IPS-20b (cell line): ENCODE results near the gene DDX5.

Experiments
- H3K27ac ChIP-seq: one replicate; pipeline ENCODE4 v1.5.1; 2013; ENCODE audit warnings: low read length
- H3K27me3 ChIP-seq: 2 replicates; pipeline ENCODE4 v1.6.1; 2013; ENCODE audit warnings: mild to moderate bottlenecking, low read length, inconsistent platforms; ENCODE audit not compliant: insufficient read depth
- H3K36me3 ChIP-seq: 2 replicates; pipeline ENCODE4 v1.6.1; 2013; ENCODE audit warnings: low read depth, mild to moderate bottlenecking, inconsistent platforms, low read length, moderate library complexity; ENCODE audit not compliant: insufficient read depth
- H3K4me1 ChIP-seq: 2 replicates; pipeline ENCODE4 v1.6.1; 2013; ENCODE audit warnings: mild to moderate bottlenecking, control low read depth, inconsistent platforms, low read length, moderate library complexity; ENCODE audit not compliant: insufficient read depth
- H3K4me3 ChIP-seq: 2 replicates; pipeline ENCODE4 v1.5.1; 2013; ENCODE audit warnings: mild to moderate bottlenecking, low read length, inconsistent platforms
- H3K9ac ChIP-seq: 2 replicates; pipeline ENCODE4 v1.6.1; 2013; ENCODE audit warnings: low read depth, mild to moderate bottlenecking, inconsistent platforms, low read length, moderate library complexity
- H3K9me3 ChIP-seq: 2 replicates; pipeline ENCODE4 v1.6.1; 2013; ENCODE audit warnings: mild to moderate bottlenecking, low read depth, low read length, inconsistent platforms; ENCODE audit not compliant: insufficient read depth

The DDX5 gene

DNA sequence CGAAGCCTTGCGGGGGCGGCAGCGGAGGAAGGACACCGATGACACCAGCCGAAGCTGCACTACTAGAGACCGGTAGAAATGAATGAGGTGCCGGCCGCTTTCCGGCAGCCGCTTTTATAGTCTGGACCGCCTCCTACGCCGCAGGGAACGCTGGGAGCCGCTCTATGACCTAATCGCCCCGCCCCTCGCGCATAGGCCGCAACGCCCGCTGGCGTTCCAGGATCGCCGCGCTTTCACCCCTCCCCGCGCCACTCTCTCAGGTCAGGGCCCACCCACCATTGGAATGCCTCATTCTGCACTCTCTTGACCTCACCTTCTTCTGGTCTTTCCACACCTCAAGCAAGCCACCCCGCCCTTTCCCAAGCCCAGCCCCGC is at the start of gene DDX5:
DDX5 (minus strand) TSS at position 89 of the 375 bp plus-strand sequence. CDS start 170 bp downstream, outside the sequence.
- no peaks in the 10 kb centered on the region; the same call in 1 of the 2 replicates for H3K9me3 ChIP-seq
- no peaks in the 10 kb centered on the region for H3K27me3 ChIP-seq
- peaks cover 9% of the 10 kb centered on the region; the same call in 1 of the 2 replicates for H3K4me1 ChIP-seq
- H3K27ac ChIP-seq, result peak within 1 kb of the TSS; percentile 97
- peak within 1 kb of the TSS; percentile 100 for H3K4me3 ChIP-seq
- peak within 1 kb of the TSS; percentile 100 for H3K9ac ChIP-seq
- peaks cover 66% of the 10 kb centered on the region for H3K36me3 ChIP-seq

DNA sequence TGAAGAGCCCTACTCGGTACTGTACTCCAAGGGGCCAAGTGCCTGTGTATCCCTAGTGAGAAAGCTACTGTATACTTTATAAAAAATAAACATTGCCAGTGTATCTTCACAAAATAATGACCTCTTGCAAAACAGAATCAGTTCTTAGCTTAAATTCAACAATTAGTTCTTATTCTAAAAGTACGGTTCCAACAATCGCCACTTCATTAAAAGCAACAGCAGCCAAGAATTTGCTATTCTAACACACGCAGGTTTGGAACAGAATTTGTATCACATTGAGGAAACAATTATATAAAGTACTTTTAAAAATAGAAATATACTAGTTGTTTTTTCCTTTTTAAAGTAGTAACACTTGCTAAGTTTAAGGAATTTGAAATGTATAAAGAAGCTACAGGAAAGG is 49.2 kb upstream of the DDX5 start:
- H3K27ac ChIP-seq, result no peak overlapping the region
- H3K36me3 ChIP-seq, result peaks cover 18% of the 10 kb centered on the region; the same call in 1 of the 2 replicates
- peaks cover 5% of the 10 kb centered on the region; the same call in 1 of the 2 replicates for H3K4me1 ChIP-seq

DNA sequence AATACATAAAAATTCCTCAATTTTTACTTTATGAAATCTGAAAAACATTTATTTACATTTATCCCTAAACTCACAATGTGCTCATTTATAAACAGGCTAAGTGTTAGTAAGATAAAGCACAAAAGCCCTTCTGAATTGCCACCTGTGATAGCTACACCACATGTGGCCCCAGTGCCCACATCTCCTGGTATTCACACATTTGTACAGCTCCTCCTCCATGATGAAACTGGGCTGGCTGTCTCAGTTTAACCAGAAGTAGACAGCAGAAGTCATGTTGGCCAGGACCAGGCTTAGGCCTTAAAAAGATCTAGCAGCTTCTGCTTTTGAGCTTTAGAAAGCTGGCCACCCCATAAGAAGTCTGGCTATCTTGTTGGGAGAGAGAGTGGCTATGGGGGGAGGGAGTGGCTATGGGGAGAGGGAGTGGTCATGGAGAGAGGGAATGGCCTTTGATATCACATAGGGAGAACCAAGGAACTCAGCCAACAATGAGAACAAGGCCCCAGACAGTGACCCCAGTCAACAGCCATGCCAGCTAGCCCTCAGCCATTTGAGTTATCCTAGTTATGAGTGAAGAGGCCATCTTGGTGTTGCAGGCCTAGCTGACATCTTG is 48.0 kb upstream of the DDX5 start:
- H3K36me3 ChIP-seq, result peaks cover 20% of the 10 kb centered on the region; the same call in 1 of the 2 replicates
- peaks cover 5% of the 10 kb centered on the region; the same call in 1 of the 2 replicates for H3K4me1 ChIP-seq
- no peaks in the 10 kb centered on the region for H3K27me3 ChIP-seq
- H3K27ac ChIP-seq, result no peak overlapping the region
- H3K9me3 ChIP-seq, result no peaks in the 10 kb centered on the region
- H3K9ac ChIP-seq, result no peak overlapping the region
- H3K4me3 ChIP-seq, result no peak overlapping the region

More for the DNA sequence above, 49.2 kb upstream of the DDX5 start:
- Histone ChIP-seq H3K9me3 (no peaks in the 10 kb centered on the region), H3K9ac (no peak overlapping the region), H3K4me3 (no peak overlapping the region), H3K27me3 (no peaks in the 10 kb centered on the region)

DNA sequence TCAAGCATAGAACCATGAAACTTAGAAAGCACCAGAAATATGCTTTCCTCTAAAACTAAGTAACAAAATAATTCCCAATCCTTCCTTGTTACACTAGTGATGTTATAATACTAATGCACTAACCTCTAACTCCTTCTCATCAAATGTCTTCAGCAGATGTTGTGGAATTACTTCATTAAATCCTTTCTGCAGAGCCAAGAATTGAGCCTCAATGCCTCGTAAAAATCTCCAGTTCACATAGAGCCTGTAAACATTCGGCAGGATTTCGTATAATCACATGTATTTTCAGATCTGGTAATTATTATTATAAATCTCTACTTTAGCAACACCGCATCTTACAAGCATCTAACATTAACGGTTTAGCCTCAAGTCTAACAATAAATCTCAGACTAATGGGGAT is 45.4 kb upstream of the DDX5 start:
- no peak overlapping the region for H3K27ac ChIP-seq
- H3K27me3 ChIP-seq, result no peaks in the 10 kb centered on the region
- H3K36me3 ChIP-seq, result peaks cover 20% of the 10 kb centered on the region; the same call in 1 of the 2 replicates
- H3K4me1 ChIP-seq, result peaks cover 16% of the 10 kb centered on the region; the same call in 1 of the 2 replicates
- no peak overlapping the region for H3K9ac ChIP-seq
- no peaks in the 10 kb centered on the region for H3K9me3 ChIP-seq
- H3K4me3 ChIP-seq, result no peak overlapping the region

DNA sequence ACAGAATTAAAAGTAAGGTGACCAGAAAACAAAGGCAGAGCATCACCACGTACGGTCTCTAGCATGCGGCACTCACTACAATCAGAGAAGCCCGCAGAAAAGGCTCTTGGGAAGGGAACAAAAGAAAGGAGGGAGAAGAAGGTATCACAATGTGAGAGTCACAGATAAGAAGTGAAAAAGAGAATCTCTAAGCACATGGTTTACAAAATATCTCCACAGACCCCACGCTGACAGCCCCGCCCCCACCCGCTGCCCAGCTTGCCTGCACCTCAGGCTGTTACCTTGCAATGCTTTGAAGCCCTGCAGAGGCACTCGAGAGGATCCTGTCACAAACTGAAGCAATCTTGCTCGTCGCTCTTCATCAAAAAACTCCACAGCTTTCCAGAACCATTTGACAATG is 41.2 kb upstream of the DDX5 start:
- peaks cover 43% of the 10 kb centered on the region for H3K36me3 ChIP-seq

DNA sequence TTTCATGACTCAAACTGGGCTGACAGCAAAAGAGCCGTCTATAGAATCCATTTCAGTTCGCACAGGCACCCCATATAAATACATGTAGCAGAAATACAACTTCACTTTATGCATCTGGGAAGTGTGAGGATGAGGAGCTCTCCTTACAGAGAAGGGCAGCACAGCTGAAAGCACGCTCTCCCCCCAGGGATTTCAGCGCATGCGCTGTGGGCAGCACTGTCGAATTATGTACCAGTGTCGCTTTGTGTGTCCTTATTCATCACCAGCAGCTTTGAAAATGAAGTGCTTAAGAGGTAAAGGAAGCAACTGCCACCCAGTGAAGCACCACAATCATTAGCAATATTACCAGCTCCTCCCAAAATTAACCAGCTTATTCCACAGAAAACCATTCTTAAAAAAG is 40.6 kb upstream of the DDX5 start:
- H3K9ac ChIP-seq, result no peak overlapping the region
- peaks cover 12% of the 10 kb centered on the region; the same call in 1 of the 2 replicates for H3K4me1 ChIP-seq
- H3K36me3 ChIP-seq, result peaks cover 49% of the 10 kb centered on the region
- H3K9me3 ChIP-seq, result no peaks in the 10 kb centered on the region
- H3K27me3 ChIP-seq, result no peaks in the 10 kb centered on the region
- H3K4me3 ChIP-seq, result no peak overlapping the region
- H3K27ac ChIP-seq, result no peak overlapping the region

More for the DNA sequence above, 41.2 kb upstream of the DDX5 start:
- Histone ChIP-seq H3K9ac (no peak overlapping the region), H3K27me3 (no peaks in the 10 kb centered on the region), H3K4me3 (0 out of 2 replicates have a peak overlapping the region, but pooled peaks have one; percentile 5), H3K9me3 (no peaks in the 10 kb centered on the region), H3K4me1 (peaks cover 12% of the 10 kb centered on the region; the same call in 1 of the 2 replicates), H3K27ac (no peak overlapping the region)

DNA sequence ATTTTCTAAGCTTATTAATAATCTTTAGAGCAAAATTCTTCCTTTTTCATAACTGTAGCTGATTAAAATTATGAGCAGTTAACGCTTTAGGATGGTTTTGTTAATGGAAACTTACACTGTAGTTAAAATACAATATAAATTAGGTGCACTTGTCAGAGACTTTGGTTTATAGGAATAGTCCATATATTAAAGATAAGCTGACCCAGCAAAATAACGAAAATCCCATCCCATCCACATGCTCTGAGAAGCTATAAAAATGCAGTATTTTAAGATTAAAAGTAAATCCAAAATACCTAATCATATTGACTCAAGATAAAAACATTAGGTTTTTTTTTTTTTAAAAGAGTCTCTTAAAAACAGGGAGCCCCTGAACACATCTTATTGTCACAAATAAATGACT is 38.7 kb upstream of the DDX5 start:
- Histone ChIP-seq H3K9me3 (no peaks in the 10 kb centered on the region), H3K36me3 (peaks cover 54% of the 10 kb centered on the region), H3K9ac (no peak overlapping the region)

DNA sequence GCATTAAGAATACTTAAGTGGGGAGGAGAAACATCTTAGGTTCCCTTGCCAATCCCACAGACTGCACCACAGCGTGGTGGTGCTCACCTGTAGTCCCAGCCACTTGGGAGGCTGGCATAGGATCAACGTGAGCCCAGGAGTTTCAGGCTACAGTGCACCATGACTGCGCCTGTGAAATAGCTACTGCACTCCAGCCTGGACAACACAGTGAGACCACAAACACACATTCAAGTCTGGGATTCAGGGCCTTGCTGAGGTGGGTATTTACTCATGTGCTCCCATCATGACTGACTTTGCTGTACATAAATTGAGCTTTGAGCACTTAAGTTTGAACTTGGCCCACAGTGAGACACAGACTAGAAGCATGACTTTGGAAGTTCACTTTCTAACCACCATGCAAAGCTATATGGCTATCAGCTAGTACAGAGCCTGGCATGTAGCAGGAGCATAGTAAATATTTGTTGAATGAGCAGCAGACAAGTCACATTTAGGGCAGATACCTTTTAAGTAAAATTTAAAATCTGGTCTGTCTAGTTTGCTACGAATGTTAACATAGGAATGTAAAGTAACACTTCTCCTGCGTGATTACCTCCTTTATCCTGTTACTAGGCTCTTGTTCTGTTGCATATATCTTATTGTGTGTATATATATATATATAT is 34.2 kb upstream of the DDX5 start:
- H3K36me3 ChIP-seq, result peaks cover 80% of the 10 kb centered on the region
- no peak overlapping the region for H3K27ac ChIP-seq
- H3K27me3 ChIP-seq, result no peaks in the 10 kb centered on the region
- no peak overlapping the region for H3K9ac ChIP-seq
- no peak overlapping the region for H3K4me3 ChIP-seq
- no peaks in the 10 kb centered on the region for H3K4me1 ChIP-seq
- H3K9me3 ChIP-seq, result no peaks in the 10 kb centered on the region

More for the DNA sequence above, 38.7 kb upstream of the DDX5 start:
- Histone ChIP-seq H3K27me3 (no peaks in the 10 kb centered on the region), H3K4me1 (peaks cover 12% of the 10 kb centered on the region; the same call in 1 of the 2 replicates), H3K27ac (no peak overlapping the region), H3K4me3 (no peak overlapping the region)

DNA sequence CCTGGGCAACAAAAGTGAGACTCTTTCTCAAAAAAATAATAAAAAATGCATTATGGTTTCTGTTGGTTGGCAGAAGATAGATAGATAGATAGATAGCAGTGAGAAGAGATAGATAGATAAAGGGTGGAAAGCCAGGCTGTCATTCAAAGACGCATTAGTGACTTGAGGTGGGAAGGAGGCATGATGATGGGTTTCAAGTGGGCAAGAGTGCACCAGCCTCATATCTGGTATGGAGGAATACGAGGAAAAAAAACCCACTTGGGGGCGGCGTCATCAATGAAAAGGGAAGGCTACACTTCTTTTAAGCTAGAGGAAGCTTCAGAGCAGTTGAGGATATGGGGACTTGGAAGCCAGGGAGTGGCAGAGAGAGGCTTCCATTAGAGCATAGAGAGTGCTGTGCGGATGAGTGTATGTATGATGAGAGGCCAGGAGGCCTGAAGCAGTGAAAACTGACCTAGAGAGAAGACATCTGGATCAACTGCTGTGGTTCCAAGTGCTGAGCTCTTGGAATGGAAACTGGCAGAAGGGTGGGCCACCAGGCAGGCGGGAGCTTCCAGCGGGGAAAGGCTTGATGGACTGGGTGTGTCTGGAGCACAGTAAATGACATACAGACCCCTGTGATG is 32.5 kb upstream of the DDX5 start:
- Histone ChIP-seq H3K27ac (no peak overlapping the region), H3K4me1 (no peaks in the 10 kb centered on the region), H3K4me3 (no peak overlapping the region), H3K9ac (no peak overlapping the region), H3K9me3 (no peaks in the 10 kb centered on the region), H3K36me3 (peaks cover 80% of the 10 kb centered on the region), H3K27me3 (no peaks in the 10 kb centered on the region)

DNA sequence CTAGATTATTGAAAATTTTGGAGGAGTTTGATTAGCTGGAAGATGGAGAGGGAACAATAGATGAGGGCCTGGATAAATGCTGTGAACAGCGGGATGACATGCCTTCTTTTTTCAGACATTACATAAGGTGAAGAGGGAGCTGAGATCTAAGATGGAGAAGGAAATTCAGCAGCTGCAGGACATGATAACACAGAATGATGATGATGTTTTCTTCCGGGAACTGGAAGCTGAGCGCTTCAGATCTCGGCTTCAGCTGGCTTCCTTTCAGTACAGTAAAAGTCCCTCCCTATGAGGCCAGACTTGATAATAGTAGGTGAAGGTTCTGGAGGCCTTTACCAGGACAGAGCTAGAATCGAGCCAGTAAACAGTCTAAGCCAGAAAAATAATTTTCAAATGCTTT is 31.4 kb upstream of the DDX5 start:
- Histone ChIP-seq H3K9me3 (no peaks in the 10 kb centered on the region), H3K9ac (no peak overlapping the region), H3K36me3 (peaks cover 89% of the 10 kb centered on the region), H3K4me3 (no peak overlapping the region), H3K27ac (no peak overlapping the region), H3K27me3 (no peaks in the 10 kb centered on the region), H3K4me1 (no peaks in the 10 kb centered on the region)

DNA sequence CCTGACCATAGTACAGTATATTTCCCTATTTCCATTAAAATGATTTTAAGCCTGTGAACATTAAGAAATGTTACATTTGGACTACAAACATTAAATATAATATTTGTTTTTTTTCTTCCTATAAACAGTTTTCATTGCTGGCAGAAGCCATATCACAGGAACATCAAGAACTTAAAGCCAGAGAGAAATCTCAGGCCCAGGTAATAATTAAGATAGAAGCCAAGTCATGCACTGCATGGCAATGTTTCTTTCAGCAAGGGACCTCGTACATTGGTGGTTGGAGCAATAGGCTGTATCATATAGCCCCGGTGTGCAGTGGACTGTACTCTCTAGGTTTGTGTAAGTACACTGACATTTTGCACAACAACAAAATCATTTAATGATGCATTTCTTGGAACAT is 30.8 kb upstream of the DDX5 start:
- H3K4me3 ChIP-seq, result no peak overlapping the region
- no peaks in the 10 kb centered on the region for H3K4me1 ChIP-seq
- no peaks in the 10 kb centered on the region for H3K27me3 ChIP-seq
- H3K9ac ChIP-seq, result no peak overlapping the region
- no peaks in the 10 kb centered on the region for H3K9me3 ChIP-seq
- H3K36me3 ChIP-seq, result peaks cover 89% of the 10 kb centered on the region
- no peak overlapping the region for H3K27ac ChIP-seq
